Left ventricle myocardium superior (tissue), 1 donor: ENCODE results near the gene TRAIP. TPM values are rescaled to one million over a fixed set of nuclear protein-coding genes. Genes with fewer than 3 reads are reported as not detected.

Source experiments
- ATAC-seq: fragments of 200-7000 bp; cut with Tn5 transposase; one replicate; pipeline ENCODE4 v1.9.1; 2020; ENCODE audit warnings: mild to moderate bottlenecking, moderate library complexity
- DNase-seq: peaks from one replicate; pipeline ENCODE4 v3.0.0-alpha.2; 2020
- intact Hi-C: fragments of 100-400 bp; cut with micrococcal nuclease; formaldehyde crosslinking; loops from one replicate; pipeline ENCODE4 v1.11.0; 2022
- microRNA-seq: library from miRNA; unstranded; fragments of <30 nt; microRNA quantifications from one replicate; pipeline ENCODE4 v1.2.0, GENCODE V29; 2020; ENCODE audit warnings: borderline number of aligned reads
- total RNA-seq: library from RNA; stranded (reverse); fragmentation: NEBNext Ultra II Directional; extraction: Animal tissue kit (Norgen Biotek cat#: 25700); gene quantifications from one replicate; pipeline ENCODE4 v1.2.1, GENCODE V29; 2021
- donor health status: DM: no; HTN: yes; CAD: no; lungs with severe emphysema.

The TRAIP gene
- total RNA-seq, 1 donor from 2014 or later: 1.2 TPM

DNA sequence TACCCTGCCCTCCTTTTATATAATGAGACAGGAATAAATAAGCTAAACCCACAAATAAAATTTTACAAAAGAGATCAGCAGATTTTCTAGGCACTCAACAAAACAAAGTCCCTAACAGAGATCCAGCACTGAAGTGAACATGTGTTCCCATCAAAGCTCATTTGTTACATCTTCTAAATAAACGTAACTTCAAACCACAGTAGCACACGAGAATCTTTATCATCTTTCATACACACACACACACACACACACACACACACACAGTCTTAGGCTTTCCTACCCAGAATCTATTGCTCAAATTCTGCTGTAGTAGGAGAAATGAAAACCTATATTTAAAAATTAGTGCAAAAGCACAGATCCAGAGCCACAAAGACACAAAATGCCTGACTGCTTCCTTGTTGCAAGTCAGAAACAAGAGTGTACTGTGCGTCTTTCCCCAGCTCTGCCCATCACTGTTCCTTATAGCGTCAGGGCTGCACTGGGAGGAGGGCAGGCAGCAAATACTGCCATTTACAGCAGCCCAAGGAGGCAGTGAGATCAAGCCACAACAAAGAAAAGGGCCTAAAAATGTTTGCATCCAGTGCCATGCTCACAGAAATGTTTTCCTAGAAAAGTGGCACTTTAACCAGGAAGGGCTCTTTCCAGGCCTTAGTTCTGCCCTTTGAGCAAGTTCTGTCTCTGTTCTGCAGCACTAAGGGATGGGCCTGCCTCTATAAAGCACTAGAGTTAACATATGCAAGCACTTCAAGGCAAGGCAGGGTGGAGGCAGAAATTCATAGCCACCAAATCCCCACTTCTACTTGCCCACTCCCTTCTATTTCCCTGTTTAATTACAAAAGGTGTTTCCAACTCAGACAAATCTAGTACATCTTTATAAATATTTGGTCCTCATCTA lies 76.0 kb downstream of the TRAIP start:
- intact Hi-C loops: no loop called here
- ATAC-seq: no peak
- no peak for DNase-seq

DNA sequence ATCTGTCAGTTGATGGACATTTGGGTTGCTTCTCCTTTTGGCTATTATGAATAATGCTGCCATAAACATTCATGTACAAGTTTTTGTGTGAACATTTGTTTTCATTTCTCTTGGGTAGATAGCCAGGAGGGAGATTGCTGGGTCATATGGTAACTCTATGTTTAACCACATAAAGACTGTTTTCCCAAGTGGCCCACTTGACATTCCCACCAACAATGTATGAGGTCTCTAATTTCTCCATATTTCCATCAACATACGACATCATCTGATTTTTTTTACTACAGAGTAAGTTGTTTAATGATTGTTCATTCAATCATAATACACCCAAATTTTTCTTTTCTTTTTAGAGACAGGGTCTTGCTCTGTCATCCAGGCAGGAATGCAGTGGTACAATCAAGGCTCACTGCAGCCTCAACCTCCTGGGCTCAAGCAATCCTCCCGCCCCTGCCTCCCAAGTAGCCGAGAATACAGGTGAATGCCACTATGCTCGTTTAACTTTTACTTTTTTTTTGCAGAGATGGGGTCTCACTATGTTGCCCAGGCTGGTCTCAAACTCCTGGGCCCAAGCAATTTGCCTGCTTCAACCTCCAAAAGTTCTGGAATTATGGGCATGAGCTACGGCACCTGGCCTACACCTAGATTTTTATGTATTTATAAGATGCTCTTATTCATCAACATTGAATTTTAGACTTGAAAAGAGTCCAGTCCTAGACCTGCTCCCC lies 76.8 kb downstream of the TRAIP start:
- ATAC-seq (no peak), DNase-seq (no peak)
- intact Hi-C loops: no loop called here

Small RNAs within 50 kb of the gene (microRNA-seq; reads per million reads assigned to microRNA genes)
- gene MIR5193: not detected

Other genes with a start within 250 kb of the TRAIP start
- 113 TPM for gene APEH, start 182.2 kb downstream of the TRAIP start, total RNA-seq
- 6.6 TPM for gene MST1, start 167.1 kb downstream of the TRAIP start, total RNA-seq
- 45.3 TPM for gene RNF123, start 167.0 kb downstream of the TRAIP start, total RNA-seq
- not detected for gene AMIGO3, start 136.9 kb downstream of the TRAIP start, total RNA-seq
- gene GMPPB, start 132.6 kb downstream of the TRAIP start, total RNA-seq: 16.4 TPM
- gene IP6K1, start 70.0 kb downstream of the TRAIP start, total RNA-seq: 18.5 TPM
- gene CDHR4, start 56.7 kb downstream of the TRAIP start, total RNA-seq: not detected
- gene INKA1, start 53.3 kb downstream of the TRAIP start, total RNA-seq: 1.7 TPM
- 26.7 TPM for gene UBA7, start 42.6 kb downstream of the TRAIP start, total RNA-seq
- not detected for gene CAMKV, start 13.3 kb upstream of the TRAIP start, total RNA-seq
- gene MST1R, start 47.3 kb upstream of the TRAIP start, total RNA-seq: 2.3 TPM
- gene MON1A, start 73.2 kb upstream of the TRAIP start, total RNA-seq: 8.1 TPM
- gene RBM6, start 83.6 kb upstream of the TRAIP start, total RNA-seq: 48.4 TPM
- gene RBM5, start 232.4 kb upstream of the TRAIP start, total RNA-seq: 73.8 TPM